Measurements from ENCODE around the gene LRRC75B.
"Not testable (repeated sequence)": the region's sequence is repeated elsewhere in the genome, so short reads cannot be mapped to it uniquely, and the experiment has no call there.

DNA sequence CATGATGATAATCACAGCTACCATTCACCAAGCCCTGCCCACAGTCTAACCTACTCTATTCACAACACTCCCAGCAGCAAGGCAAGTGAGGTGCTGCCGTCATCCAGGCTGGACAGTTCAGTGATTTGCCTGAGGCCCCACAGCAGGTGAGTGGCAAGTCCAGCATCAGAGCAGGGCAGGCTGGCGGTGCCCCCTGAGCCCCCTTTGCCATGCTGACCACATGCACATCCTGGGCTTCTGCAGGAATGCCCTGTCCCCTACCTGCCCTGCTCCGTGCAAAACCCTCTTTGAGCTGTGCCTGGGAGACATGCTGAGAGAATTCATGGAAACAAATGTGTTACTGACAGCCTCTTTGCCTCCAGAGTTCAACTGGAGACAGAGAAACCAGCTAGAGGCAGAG, 17.0 kb upstream of the LRRC75B start:
- TF ChIP-seq, protein P1, sequence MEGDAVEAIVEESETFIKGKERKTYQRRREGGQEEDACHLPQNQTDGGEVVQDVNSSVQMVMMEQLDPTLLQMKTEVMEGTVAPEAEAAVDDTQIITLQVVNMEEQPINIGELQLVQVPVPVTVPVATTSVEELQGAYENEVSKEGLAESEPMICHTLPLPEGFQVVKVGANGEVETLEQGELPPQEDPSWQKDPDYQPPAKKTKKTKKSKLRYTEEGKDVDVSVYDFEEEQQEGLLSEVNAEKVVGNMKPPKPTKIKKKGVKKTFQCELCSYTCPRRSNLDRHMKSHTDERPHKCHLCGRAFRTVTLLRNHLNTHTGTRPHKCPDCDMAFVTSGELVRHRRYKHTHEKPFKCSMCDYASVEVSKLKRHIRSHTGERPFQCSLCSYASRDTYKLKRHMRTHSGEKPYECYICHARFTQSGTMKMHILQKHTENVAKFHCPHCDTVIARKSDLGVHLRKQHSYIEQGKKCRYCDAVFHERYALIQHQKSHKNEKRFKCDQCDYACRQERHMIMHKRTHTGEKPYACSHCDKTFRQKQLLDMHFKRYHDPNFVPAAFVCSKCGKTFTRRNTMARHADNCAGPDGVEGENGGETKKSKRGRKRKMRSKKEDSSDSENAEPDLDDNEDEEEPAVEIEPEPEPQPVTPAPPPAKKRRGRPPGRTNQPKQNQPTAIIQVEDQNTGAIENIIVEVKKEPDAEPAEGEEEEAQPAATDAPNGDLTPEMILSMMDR (conservative IDR thresholded peaks at IDR 0.05; ENCODE audit: low read depth, low read length), result not testable (repeated sequence)
- not testable (repeated sequence) for TF ChIP-seq EZH2 (IDR thresholded peaks at IDR 0.05; ENCODE audit: borderline replicate concordance, low read depth, low read length, poor library complexity, severe bottlenecking)
